ENCODE results near the gene CARTPT.

Gene CARTPT

GRCh38 chr5:71767661-71768060, 48.6 kb downstream of the CARTPT start:
- H3K27ac ChIP-seq (ENCODE audit: low read depth, low read length), result no peak overlapping the region
- H3K4me1 ChIP-seq (ENCODE audit: control insufficient read depth, low read length), result no peaks in the 10 kb centered on the region
- H3K9me3 ChIP-seq (ENCODE audit: control insufficient read depth, insufficient read depth, low read length), result no peaks in the 10 kb centered on the region
- no peak overlapping the region for H3K4me2 ChIP-seq (ENCODE audit: low read length)
- TF ChIP-seq EZH2phosphoT487 (IDR thresholded peaks at IDR 0.05; ENCODE audit: borderline replicate concordance, low read length) (no peak), CTCF (IDR thresholded peaks at IDR 0.05; ENCODE audit: low read depth, low read length, poor library complexity, severe bottlenecking) (no peak)
- no peaks in the 10 kb centered on the region for H3K9me2 ChIP-seq (replicated peaks; ENCODE audit: control insufficient read depth, low read length)
- no peaks in the 10 kb centered on the region for H3F3A ChIP-seq (ENCODE audit: control insufficient read depth, insufficient read depth)
- H3K79me2 ChIP-seq (ENCODE audit: control insufficient read depth, low read length), result no peaks in the 10 kb centered on the region
- H3K36me3 ChIP-seq (ENCODE audit: control insufficient read depth, low read length), result no peaks in the 10 kb centered on the region
- no peak overlapping the region for H3K4me3 ChIP-seq (ENCODE audit: low read length)
- no peaks in the 10 kb centered on the region for H4K20me1 ChIP-seq (ENCODE audit: control insufficient read depth, insufficient read depth, low read depth, low read length)
- no peaks in the 10 kb centered on the region for H3K27me3 ChIP-seq (ENCODE audit: control insufficient read depth, low read length)

GRCh38 chr5:71769287-71769686, 50.2 kb downstream of the CARTPT start:
- Histone ChIP-seq H3K9me3 (ENCODE audit: control insufficient read depth, insufficient read depth, low read length) (no peaks in the 10 kb centered on the region), H3K27me3 (ENCODE audit: control insufficient read depth, low read length) (no peaks in the 10 kb centered on the region), H3K4me3 (ENCODE audit: low read length) (no peak overlapping the region), H4K20me1 (ENCODE audit: control insufficient read depth, insufficient read depth, low read depth, low read length) (no peaks in the 10 kb centered on the region), H3K9me2 (replicated peaks; ENCODE audit: control insufficient read depth, low read length) (no peaks in the 10 kb centered on the region), H3K79me2 (ENCODE audit: control insufficient read depth, low read length) (no peaks in the 10 kb centered on the region), H3K4me2 (ENCODE audit: low read length) (no peak overlapping the region), H3K36me3 (ENCODE audit: control insufficient read depth, low read length) (no peaks in the 10 kb centered on the region), H3F3A (ENCODE audit: control insufficient read depth, insufficient read depth) (no peaks in the 10 kb centered on the region), H3K4me1 (ENCODE audit: control insufficient read depth, low read length) (no peaks in the 10 kb centered on the region), H3K27ac (ENCODE audit: low read depth, low read length) (no peak overlapping the region)
- TF ChIP-seq CTCF (IDR thresholded peaks at IDR 0.05; ENCODE audit: low read depth, low read length, poor library complexity, severe bottlenecking) (no peak), EZH2phosphoT487 (IDR thresholded peaks at IDR 0.05; ENCODE audit: borderline replicate concordance, low read length) (no peak)

- H4K20me1 ChIP-seq (ENCODE audit: control insufficient read depth, insufficient read depth, low read depth, low read length), result no peaks in the 10 kb centered on the region
- no peaks in the 10 kb centered on the region for H3K4me1 ChIP-seq (ENCODE audit: control insufficient read depth, low read length)
- H3K4me2 ChIP-seq (ENCODE audit: low read length), result no peak overlapping the region
- H3F3A ChIP-seq (ENCODE audit: control insufficient read depth, insufficient read depth), result no peaks in the 10 kb centered on the region
- no peaks in the 10 kb centered on the region for H3K79me2 ChIP-seq (ENCODE audit: control insufficient read depth, low read length)
- H3K27ac ChIP-seq (ENCODE audit: low read depth, low read length), result no peak overlapping the region
- H3K9me2 ChIP-seq (replicated peaks; ENCODE audit: control insufficient read depth, low read length), result no peaks in the 10 kb centered on the region
- TF ChIP-seq CTCF (IDR thresholded peaks at IDR 0.05; ENCODE audit: low read depth, low read length, poor library complexity, severe bottlenecking) (no peak), EZH2phosphoT487 (IDR thresholded peaks at IDR 0.05; ENCODE audit: borderline replicate concordance, low read length) (no peak)
- no peaks in the 10 kb centered on the region for H3K36me3 ChIP-seq (ENCODE audit: control insufficient read depth, low read length)
- H3K4me3 ChIP-seq (ENCODE audit: low read length), result no peak overlapping the region
- no peaks in the 10 kb centered on the region for H3K9me3 ChIP-seq (ENCODE audit: control insufficient read depth, insufficient read depth, low read length)
- no peaks in the 10 kb centered on the region for H3K27me3 ChIP-seq (ENCODE audit: control insufficient read depth, low read length)
These were observed 51.3 kb downstream of the CARTPT start for GRCh38 chr5:71770381-71770780.

All from DOHH2 (cell line).